Effector memory CD8-positive, alpha-beta T cell (primary cell): ENCODE results near the gene CAD.

Experiments used
- ATAC-seq: fragments of 150-1000 bp; cut with Tn5 transposase; replicated peaks from 2 replicates; pipeline ENCODE4 v1.10.0; 2021; ENCODE audit warnings: mild to moderate bottlenecking, moderate library complexity
- DNase-seq, 3 experiments: peaks; one replicate each; pipeline ENCODE4 v3.0.0; 2021
- H3K27ac Mint-ChIP-seq, 2 donors: one replicate each; pipeline ENCODE4 v1.8.0; 2022; ENCODE audit warnings: mild to moderate bottlenecking in 2 of 2, mixed read lengths in 2 of 2, moderate library complexity in 2 of 2
- H3K27me3 Mint-ChIP-seq, 2 donors: one replicate each; pipeline ENCODE4 v1.8.0; 2022; ENCODE audit warnings: mixed read lengths in 2 of 2
- H3K36me3 Mint-ChIP-seq: one replicate; pipeline ENCODE4 v1.8.0; 2022; ENCODE audit warnings: mild to moderate bottlenecking, moderate library complexity, mixed read lengths; ENCODE audit not compliant: insufficient read depth
- H3K4me1 Mint-ChIP-seq, 2 donors: one replicate each; pipeline ENCODE4 v1.8.0; 2022; ENCODE audit warnings: low read depth in 2 of 2, mixed read lengths in 2 of 2
- H3K4me3 Mint-ChIP-seq, 2 donors: one replicate each; pipeline ENCODE4 v1.8.0; 2022; ENCODE audit warnings: mild to moderate bottlenecking in 2 of 2, mixed read lengths in 2 of 2, moderate library complexity in 2 of 2
- H3K9me3 Mint-ChIP-seq, 2 donors: one replicate each; pipeline ENCODE4 v1.8.0; 2022; ENCODE audit warnings: mixed read lengths in 2 of 2

CAD gene

DNA sequence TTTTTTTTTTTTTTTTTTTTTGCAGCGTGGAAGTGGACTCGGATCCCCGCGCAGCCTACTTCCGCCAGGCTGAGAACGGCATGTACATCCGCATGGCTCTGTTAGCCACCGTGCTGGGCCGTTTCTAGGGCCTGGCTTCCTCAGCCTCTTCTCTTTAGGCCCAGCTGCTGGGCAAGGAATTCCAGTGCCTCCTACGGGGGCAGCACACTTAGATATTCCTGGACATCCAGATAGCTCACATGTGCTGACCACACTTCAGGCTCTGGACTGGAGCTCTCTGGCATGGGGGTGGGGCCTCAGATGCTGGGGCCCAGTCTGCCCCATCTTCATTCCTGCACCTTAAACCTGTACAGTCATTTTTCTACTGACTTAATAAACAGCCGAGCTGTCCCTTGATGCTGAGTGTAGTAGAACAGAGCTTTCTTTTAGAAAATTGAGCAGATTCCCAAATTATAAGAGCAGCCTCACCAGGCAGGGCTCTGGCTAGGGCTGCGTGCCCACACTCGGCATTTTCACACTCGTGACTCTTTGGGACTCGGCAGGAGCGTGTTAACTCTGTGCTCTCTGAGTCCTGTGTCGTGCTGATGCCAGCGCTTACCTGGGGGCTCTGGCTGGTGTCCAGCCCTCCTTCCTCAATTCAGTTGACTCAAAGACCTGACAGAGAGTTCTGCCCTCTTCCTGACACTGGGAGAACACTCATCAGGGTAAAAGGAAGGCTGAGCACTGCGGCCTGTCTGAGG is 26.4 kb downstream of the CAD start:
- DNase-seq (no peak), ATAC-seq (no peak)
- no peak overlapping the region for H3K4me3 Mint-ChIP-seq
- peaks cover 0 to 5% of the 10 kb centered on the region in 2 donors for H3K27me3 Mint-ChIP-seq
- H3K4me1 Mint-ChIP-seq: peaks cover 0 to 9% of the 10 kb centered on the region in 2 donors
- H3K36me3 Mint-ChIP-seq: peaks cover 24% of the 10 kb centered on the region
- peak overlapping the region in 1 of 2 donors; percentile 23 for H3K27ac Mint-ChIP-seq
- H3K9me3 Mint-ChIP-seq: no peaks in the 10 kb centered on the region

DNA sequence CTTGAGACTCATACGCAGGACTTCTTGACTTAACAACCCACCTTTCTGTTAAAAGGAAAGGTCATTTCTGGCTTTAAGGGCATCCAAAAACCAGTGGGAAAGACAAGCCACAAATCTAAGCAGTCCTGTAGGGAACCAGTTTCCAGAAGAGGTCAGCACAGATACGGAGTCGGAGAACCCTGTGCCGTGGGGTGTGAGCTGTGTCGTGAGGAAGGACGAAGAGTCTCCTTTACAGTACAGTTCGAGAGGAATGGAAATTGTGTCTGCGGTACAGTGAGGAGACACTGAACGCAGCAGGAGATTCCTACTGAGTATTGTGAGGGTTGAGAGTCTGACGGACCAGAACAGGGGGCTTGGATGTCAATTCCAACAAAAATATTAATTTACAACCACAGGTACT is 27.9 kb downstream of the CAD start:
- Mint-ChIP-seq H3K4me3 (no peak overlapping the region), H3K27ac (no peak overlapping the region), H3K27me3 (peaks cover 0 to 5% of the 10 kb centered on the region in 2 donors), H3K9me3 (no peaks in the 10 kb centered on the region), H3K4me1 (peaks cover 0 to 9% of the 10 kb centered on the region in 2 donors), H3K36me3 (peaks cover 20% of the 10 kb centered on the region)
- DNase-seq (no peak), ATAC-seq (no peak)

GRCh38 chr2:27245626-27246025 is 28.5 kb downstream of the CAD start:
- Mint-ChIP-seq H3K36me3 (peaks cover 16% of the 10 kb centered on the region), H3K4me1 (peaks cover 0 to 6% of the 10 kb centered on the region in 2 donors), H3K4me3 (no peak overlapping the region), H3K9me3 (no peaks in the 10 kb centered on the region), H3K27me3 (peaks cover 4 to 7% of the 10 kb centered on the region in 2 donors), H3K27ac (no peak overlapping the region)
- no peak for DNase-seq
- ATAC-seq: no peak

DNA sequence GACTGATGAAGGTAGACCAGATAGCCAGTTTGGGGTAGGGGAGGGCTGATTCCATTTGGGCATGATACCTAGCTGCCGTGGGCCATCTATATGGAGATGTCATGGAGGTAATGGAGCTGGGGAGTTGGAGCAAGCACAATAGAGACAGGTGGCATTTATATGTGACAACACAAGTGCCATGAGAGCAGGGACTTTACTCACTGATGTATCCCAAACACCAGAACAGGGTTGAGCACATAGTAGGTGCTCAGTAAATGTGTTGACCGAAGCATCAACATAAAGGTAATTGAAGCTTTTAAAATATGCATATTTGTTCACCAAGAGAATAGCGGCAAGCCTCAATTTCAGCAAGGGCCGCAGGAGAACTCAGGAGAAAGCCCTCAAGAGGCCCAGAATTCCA is 30.7 kb downstream of the CAD start:
- no peak for DNase-seq
- Mint-ChIP-seq H3K4me1 (no peaks in the 10 kb centered on the region), H3K27ac (no peak overlapping the region), H3K36me3 (peaks cover 10% of the 10 kb centered on the region), H3K9me3 (no peaks in the 10 kb centered on the region), H3K27me3 (peaks cover 18 to 22% of the 10 kb centered on the region in 2 donors), H3K4me3 (no peak overlapping the region)
- no peak for ATAC-seq

DNA sequence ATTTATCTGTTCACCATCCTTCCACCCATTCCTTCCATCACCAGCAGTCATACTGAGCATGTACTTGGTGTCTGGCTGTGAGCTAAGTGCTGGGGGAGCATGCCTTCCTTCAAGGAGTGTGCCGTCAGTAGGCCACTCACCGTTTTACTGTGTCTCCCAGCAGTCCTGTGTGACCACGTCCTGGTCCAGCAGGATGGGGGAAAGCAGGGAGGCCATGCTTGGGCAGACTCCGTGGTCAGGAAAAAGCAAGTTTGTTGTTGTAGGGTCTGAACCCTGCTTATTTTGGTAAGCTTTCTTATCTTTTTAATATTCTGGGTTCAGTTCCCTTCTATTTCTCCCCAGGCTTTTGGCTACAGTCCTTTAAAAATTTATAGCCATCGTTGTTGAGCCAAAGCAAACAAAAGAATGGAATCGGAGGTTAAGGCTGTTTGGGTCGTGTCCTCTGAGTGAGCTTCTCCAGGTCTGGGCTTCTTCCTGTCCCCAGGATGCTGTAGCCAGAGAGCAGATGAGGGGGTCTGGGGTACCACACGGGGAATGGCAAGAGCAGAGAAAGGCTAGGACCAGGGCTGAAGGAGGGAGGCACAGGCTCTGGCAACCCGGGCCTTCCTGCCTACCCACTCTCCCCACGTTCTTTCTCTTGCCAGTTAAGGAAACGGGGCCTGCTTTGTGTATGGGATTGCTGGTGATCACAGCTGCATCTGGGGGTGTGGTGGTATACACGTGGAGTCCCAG is 32.2 kb downstream of the CAD start:
- ATAC-seq (no peak), DNase-seq (no peak)
- Mint-ChIP-seq H3K27ac (no peak overlapping the region), H3K4me1 (no peaks in the 10 kb centered on the region), H3K27me3 (peaks cover 24 to 26% of the 10 kb centered on the region in 2 donors), H3K36me3 (peaks cover 6% of the 10 kb centered on the region), H3K9me3 (no peaks in the 10 kb centered on the region), H3K4me3 (no peak overlapping the region)

DNA sequence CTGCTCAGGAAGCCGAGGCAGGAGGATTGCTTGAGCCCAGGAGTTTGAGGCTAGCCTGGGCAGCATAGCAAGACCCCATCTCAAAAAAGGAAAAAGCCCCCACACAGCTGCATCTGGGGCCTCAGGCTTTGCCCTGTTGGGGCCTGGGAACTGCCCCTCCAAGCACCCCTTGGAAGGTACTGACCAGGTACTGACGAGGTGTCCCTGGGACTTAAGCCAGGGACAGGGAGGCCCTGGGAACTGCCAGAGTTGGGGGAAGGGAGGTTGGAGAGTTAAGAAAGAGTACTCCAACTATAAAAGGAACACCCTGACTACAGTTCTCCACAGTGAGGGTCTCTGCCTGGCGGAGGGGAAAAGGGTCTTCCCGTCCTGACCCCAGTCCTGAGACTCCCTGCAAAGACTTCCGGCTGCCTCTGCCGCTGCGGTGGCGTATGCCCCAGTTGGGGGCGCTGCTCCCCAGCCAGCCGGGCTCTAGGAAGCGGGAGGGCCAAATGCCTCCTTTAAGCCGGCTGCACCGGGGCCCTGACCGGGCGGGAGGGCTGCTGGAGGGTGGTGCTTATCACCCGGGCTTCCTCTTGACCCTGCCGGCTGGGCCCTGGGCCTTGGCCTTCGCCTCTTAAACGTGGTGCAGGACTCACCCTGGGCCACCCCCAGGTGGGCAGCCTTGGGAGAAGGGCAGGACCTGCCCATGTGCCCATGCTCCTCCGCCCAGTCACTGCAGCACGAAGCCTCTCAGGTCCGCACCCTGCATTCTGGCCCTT is 32.9 kb downstream of the CAD start:
- Mint-ChIP-seq H3K27ac (peak overlapping the region in 1 of 2 donors; percentile 71), H3K27me3 (peaks cover 32 to 33% of the 10 kb centered on the region in 2 donors), H3K36me3 (peaks cover 6% of the 10 kb centered on the region), H3K9me3 (no peaks in the 10 kb centered on the region), H3K4me3 (no peak overlapping the region), H3K4me1 (no peaks in the 10 kb centered on the region)
- peak; percentile 54 for ATAC-seq
- DNase-seq: peak; percentile 25 to 33 (median 33)

DNA sequence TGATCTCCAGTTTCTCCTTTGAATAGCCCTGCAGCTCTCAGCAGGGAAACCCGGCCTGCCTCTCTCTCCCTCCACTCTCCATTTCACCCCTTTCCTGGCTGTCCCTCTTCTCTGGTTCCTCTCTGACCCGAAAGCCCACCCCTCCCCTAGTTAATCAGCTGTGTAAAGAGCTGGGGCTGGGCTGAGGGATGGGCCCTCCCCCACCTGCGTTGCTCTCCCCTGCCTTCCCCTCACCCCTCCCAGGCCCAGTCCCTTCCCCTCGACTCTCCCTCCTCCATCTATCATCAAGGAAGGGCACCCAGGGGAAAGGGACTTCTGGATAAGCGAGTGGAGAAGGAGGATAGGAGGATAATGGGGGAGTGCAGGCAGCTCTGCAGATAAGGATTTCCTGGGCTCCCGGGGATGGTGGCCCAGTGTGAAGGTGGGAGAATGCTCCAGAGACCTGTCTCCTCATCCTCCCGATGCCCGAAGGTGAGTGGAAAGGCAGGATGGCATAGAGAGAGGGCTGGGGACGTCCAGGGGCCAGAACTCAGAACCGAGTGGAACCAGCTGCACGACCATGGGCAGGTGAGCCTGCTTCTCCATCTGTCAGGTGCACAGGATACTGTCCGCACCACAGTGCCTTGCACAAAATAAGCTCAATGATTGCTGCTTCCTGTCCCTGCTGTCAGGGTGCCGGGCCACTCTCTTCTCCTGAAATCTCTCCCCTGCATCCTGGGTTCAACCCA is 33.6 kb downstream of the CAD start:
- Mint-ChIP-seq H3K27me3 (peaks cover 39 to 41% of the 10 kb centered on the region in 2 donors), H3K9me3 (no peaks in the 10 kb centered on the region), H3K4me1 (no peaks in the 10 kb centered on the region), H3K36me3 (peaks cover 6% of the 10 kb centered on the region), H3K27ac (peak overlapping the region in 1 of 2 donors; percentile 71), H3K4me3 (no peak overlapping the region)
- DNase-seq (no peak), ATAC-seq (no peak)

- Mint-ChIP-seq H3K4me1 (no peaks in the 10 kb centered on the region), H3K27ac (no peak overlapping the region), H3K4me3 (no peak overlapping the region), H3K9me3 (no peaks in the 10 kb centered on the region), H3K27me3 (peaks cover 49% of the 10 kb centered on the region in 2 donors), H3K36me3 (peaks cover 6% of the 10 kb centered on the region)
- DNase-seq (no peak), ATAC-seq (no peak)
These were observed 34.6 kb downstream of the CAD start for GRCh38 chr2:27251766-27252165.

GRCh38 chr2:27255187-27255586 is 38.0 kb downstream of the CAD start:
- no peak overlapping the region for H3K4me3 Mint-ChIP-seq
- no peak for DNase-seq
- peaks cover 3% of the 10 kb centered on the region for H3K36me3 Mint-ChIP-seq
- no peaks in the 10 kb centered on the region for H3K4me1 Mint-ChIP-seq
- no peaks in the 10 kb centered on the region for H3K9me3 Mint-ChIP-seq
- H3K27ac Mint-ChIP-seq: no peak overlapping the region
- ATAC-seq: no peak
- peaks cover 76 to 83% of the 10 kb centered on the region in 2 donors for H3K27me3 Mint-ChIP-seq

- Mint-ChIP-seq H3K27me3 (peaks cover 79 to 84% of the 10 kb centered on the region in 2 donors), H3K4me3 (no peak overlapping the region), H3K9me3 (no peaks in the 10 kb centered on the region), H3K36me3 (peaks cover 3% of the 10 kb centered on the region), H3K4me1 (peaks cover 0 to under 1% of the 10 kb centered on the region in 2 donors), H3K27ac (no peak overlapping the region)
- ATAC-seq (no peak), DNase-seq (no peak)
These were observed 38.5 kb downstream of the CAD start for GRCh38 chr2:27255660-27256059.

DNA sequence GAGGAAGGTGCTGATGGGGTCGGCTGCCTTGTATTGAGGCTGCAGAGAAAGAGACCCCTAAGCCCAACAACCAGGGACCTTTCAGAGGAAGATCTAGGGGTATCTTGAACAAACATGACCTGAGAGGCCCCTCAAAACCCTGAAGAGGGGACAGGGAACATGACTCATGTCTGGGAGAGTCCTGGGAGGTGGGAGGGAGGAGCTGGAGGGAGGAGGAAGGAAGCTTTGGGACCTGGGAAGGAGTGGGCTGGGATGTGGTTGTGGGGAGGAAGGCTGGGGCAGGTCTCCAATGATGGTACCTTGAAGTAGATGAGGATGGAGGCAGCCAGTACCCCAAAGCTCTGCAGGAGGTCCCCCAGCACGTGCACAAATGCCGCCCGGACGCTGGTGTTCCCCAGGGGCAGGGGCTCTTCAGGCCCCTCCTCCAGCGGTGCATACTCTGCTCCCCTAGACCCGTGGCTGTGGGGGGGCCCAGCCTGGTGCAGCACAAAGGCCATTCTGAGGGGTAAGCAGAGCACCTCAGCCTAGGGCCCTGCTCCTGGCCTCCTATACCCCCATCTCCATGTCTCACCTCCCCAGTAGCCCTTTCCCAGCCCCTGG is 39.8 kb downstream of the CAD start:
- no peak for ATAC-seq
- no peak for DNase-seq
- H3K27me3 Mint-ChIP-seq: peaks cover 78 to 84% of the 10 kb centered on the region in 2 donors
- H3K36me3 Mint-ChIP-seq: peaks cover 6% of the 10 kb centered on the region
- peaks cover 9 to 12% of the 10 kb centered on the region in 2 donors for H3K4me1 Mint-ChIP-seq
- H3K4me3 Mint-ChIP-seq: no peak overlapping the region
- no peaks in the 10 kb centered on the region for H3K9me3 Mint-ChIP-seq
- H3K27ac Mint-ChIP-seq: no peak overlapping the region

GRCh38 chr2:27258051-27258450 is 40.9 kb downstream of the CAD start:
- no peak for DNase-seq
- Mint-ChIP-seq H3K27me3 (peaks cover 78 to 88% of the 10 kb centered on the region in 2 donors), H3K9me3 (no peaks in the 10 kb centered on the region), H3K4me3 (no peak overlapping the region), H3K36me3 (peaks cover 6% of the 10 kb centered on the region), H3K4me1 (peaks cover 10 to 13% of the 10 kb centered on the region in 2 donors), H3K27ac (no peak overlapping the region)
- ATAC-seq: no peak
